Measurements from ENCODE around the gene PDXP.
"Not testable (repeated sequence)": the region's sequence is repeated elsewhere in the genome, so short reads cannot be mapped to it uniquely, and the experiment has no call there.

The PDXP gene

GRCh38 chr22:37650463-37651136, 7.9 kb upstream of the PDXP start:
- DNase-seq: no peak

GRCh38 chr22:37654563-37655251, 3.8 kb upstream of the PDXP start:
- DNase-seq: no peak

- DNase-seq: no peak
These were observed 3.3 kb upstream of the PDXP start for GRCh38 chr22:37655252-37655563.

GRCh38 chr22:37656583-37656982, 1.9 kb upstream of the PDXP start:
- DNase-seq: not testable (repeated sequence)

GRCh38 chr22:37657590-37658132, 862 bp upstream of the PDXP start:
- no peak for DNase-seq

GRCh38 chr22:37659066-37659896, 758 bp downstream of the PDXP start:
- no peak for DNase-seq

GRCh38 chr22:37659897-37660708, 1.6 kb downstream of the PDXP start:
- DNase-seq: no peak

- DNase-seq: no peak
These were observed 2.2 kb downstream of the PDXP start for GRCh38 chr22:37660709-37661045.

GRCh38 chr22:37661160-37661924, 2.8 kb downstream of the PDXP start:
- DNase-seq: no peak

- DNase-seq: no peak
These were observed 3.5 kb downstream of the PDXP start for GRCh38 chr22:37662039-37662438.

- no peak for DNase-seq
These were observed 5.1 kb downstream of the PDXP start for GRCh38 chr22:37663521-37664140.

- DNase-seq: no peak
These were observed 6.0 kb downstream of the PDXP start for GRCh38 chr22:37664249-37665101.

- no peak for DNase-seq
These were observed 7.0 kb downstream of the PDXP start for GRCh38 chr22:37665487-37665886.

GRCh38 chr22:37669586-37669985, 11.1 kb downstream of the PDXP start:
- no peak for DNase-seq

- peak; percentile 20 for DNase-seq
These were observed 13.8 kb downstream of the PDXP start for GRCh38 chr22:37672206-37672919.

GRCh38 chr22:37672920-37673455, 14.5 kb downstream of the PDXP start:
- DNase-seq: no peak

GRCh38 chr22:37674248-37674647, 15.7 kb downstream of the PDXP start:
- no peak for DNase-seq

- peak; percentile 22 for DNase-seq
These were observed 16.7 kb downstream of the PDXP start, which contains the start of gene LGALS1 for GRCh38 chr22:37674951-37675929. TSS of gene LGALS1 (plus strand) at chr22:37675636. CDS start at chr22:37675703, 67 bp downstream.

All from effector CD8-positive, alpha-beta T cell (primary cell).